GM12873 (cell line): Measurements from ENCODE around the gene NT5C.
A peak's percentile ranks its signal among the peaks of the same experiment; 100 is the strongest.

Experiments used
- TF ChIP-seq, protein P1 (sequence below): IDR thresholded peaks from 2 replicates; pipeline ENCODE4 v1.5.1; 2012; ENCODE audit warnings: low read depth, mild to moderate bottlenecking, moderate library complexity, low read length, control low read depth; ENCODE audit not compliant: insufficient read depth; ENCODE audit errors: missing control alignments

The NT5C gene

DNA sequence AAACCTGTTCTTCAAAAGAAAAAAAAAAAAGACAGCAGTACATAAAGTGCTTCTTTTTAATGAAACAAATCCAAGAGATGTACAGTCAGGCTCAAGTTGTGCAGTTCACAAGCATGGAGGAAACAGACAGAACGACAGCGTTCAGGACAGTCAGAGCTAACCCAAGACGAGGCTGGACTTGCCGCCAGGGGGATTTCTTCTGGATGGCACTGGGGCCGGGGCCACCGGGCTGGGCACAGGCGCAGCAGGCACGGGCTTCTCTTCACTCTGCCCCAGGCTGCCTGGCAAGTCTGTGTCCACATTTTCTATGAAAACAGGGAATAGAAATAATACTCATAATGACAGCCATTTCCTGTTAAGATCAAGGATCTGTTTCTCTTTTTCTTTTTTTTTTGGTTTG lies 4.4 kb upstream of the NT5C start:
- TF ChIP-seq, protein P1, sequence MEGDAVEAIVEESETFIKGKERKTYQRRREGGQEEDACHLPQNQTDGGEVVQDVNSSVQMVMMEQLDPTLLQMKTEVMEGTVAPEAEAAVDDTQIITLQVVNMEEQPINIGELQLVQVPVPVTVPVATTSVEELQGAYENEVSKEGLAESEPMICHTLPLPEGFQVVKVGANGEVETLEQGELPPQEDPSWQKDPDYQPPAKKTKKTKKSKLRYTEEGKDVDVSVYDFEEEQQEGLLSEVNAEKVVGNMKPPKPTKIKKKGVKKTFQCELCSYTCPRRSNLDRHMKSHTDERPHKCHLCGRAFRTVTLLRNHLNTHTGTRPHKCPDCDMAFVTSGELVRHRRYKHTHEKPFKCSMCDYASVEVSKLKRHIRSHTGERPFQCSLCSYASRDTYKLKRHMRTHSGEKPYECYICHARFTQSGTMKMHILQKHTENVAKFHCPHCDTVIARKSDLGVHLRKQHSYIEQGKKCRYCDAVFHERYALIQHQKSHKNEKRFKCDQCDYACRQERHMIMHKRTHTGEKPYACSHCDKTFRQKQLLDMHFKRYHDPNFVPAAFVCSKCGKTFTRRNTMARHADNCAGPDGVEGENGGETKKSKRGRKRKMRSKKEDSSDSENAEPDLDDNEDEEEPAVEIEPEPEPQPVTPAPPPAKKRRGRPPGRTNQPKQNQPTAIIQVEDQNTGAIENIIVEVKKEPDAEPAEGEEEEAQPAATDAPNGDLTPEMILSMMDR: no peak

DNA sequence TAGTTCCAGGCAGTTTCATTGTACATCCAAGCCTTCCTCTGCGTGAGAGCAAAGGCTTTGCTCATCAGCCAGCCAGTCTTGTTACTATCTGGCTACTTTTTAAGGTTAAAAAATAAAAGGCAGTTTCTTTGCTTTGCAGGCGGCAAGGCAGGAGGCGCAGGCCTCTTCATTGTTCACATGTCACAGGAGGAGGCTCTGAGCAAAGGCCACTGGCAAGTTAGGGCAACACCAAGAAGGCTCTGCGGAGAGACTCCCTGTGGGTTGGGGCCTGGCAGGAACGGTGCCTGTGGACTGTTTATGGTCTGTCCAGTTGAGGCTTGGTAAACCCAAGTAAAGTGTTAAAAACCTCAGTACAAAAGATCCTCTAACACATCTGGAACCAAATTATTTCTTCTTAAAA lies 3.9 kb upstream of the NT5C start:
- TF ChIP-seq, protein P1: no peak

DNA sequence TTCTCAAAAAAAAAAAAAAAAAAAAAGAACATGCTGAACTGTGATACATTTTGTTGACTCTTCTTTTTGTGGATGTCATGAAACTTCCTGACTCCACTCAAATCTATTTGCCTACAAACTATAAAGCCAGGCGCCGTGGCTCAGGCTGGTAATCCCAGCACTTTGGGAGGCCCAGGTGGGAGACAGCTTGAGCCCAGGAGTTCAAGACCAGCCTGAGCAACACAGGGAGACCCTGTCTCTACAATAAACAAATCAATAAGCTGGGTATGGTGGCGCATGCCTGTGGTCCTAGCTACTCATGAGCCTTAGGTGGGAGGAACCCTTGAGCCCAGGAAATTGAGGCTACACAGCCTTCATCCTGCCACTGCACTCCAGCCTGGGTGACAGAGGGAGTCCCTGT lies 1.5 kb upstream of the NT5C start:
- TF ChIP-seq, protein P1: no peak

DNA sequence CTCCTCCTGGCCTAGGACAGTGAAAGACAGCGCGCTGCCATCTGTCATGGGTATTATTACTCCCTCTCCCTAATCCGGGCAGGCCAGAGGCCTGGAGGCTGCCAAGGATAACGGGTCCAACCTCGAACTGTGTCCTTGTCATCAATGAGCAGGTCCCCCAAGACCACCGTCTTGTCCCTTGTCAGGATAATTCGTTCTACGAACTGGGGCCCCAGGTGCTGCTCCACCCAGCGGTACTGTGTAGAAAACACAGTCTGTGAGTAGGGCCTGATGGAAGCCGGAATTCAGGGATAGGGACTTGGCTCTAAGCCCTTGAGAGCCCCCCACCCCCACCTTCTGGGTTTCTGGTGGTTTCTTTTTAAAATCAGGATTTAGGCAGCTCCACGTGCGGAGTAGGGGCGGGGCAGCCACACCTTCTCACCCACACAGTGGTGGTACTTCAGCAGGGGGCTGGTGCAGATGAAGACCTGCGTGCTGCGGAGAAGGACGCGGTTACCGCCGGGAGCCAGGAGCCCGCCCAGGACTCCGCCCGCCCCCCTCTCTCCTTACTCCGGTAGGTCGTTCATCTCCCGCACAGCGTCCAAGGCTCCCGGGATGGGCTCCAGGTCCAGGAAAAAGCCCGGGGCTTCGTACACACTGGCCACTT lies 787 bp downstream of the NT5C start:
- TF ChIP-seq, protein P1: peak; percentile 58

DNA sequence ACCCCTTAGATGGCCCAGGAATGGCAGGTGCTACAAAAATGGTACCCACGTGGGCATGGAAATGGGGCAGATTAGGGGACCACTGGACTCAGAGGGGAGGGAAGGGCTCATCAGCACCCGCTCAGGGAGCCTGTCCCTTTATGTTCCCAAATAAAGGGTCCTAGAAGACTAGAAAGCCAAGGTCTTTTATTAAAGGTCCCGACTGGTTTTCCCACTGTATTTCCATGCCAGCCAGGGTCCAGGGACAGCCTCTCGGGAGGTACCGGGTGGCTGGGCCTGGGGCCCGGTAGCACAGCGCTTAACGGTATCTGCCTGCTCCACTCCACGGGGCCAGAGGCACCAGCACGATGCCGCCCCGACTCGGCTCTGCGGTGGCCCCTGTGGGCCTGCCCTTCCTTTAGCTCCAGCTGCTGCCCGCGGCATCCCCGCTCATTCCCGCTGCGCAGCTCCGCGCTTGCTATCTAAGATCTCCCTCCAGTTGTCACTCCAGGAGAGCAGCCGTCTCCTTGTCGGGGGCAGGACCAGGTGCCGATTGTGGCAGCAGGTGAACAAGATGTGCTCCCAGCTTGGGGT lies 1.4 kb downstream of the NT5C start:
- TF ChIP-seq, protein P1: no peak

DNA sequence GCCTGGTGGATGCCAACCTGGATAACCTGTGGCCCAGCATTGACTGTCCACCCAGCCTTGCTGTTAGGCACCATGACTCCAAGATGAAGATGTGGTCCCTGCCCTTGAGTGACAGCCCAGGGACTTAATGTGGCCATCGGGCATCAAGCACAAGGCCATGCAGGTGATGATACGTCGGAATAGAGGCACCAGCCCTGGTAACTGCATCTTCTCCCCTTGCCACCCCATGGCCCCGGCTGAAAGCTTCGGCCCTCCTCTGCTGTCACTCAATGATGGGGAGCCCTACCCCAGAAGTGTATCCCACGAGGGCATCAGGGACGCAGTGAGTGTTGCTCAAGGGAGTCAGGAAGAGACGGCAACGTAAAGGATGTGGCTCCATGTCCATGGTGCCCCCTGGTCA lies 2.0 kb downstream of the NT5C start:
- TF ChIP-seq, protein P1: no peak

DNA sequence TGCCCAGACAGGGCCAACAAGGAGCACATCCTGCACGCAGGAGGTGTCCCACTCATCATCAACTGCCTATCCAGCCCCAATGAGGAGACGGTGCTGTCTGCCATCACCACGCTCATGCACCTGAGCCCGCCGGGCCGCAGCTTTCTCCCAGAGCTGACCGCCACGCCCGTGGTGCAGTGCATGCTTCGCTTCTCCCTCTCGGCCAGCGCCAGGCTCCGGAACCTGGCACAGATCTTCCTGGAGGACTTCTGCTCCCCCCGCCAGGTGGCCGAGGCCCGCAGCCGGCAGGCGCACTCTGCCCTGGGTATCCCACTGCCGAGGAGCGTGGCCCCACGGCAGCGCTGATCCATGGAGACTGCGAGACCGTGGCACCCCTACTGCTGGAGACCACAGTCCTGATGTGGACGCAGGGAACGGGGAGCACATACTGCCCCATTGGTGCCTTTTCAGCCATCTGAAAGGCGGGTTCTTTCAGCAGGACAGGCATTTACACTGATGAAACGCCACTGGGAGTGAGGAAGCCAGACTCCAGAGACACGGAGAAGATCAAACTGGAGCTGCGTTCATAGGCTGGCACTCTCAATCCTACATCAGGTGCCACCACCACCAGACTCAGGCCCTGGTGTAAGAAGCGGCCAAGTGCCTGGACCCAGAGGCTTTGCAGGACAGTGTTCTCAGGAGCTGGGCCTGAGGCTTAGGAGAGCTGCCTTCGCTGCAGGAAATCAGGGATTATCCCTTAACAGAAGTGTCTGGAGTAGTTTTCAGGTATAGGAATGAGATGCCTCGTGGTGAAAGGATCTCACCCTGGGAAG lies 2.6 kb downstream of the NT5C start:
- TF ChIP-seq, protein P1: no peak
